Stimulated activated CD4-positive, alpha-beta T cell treated with anti-CD3 and anti-CD28 coated beads, Interleukin-4, amount 100 ng/mL, for 1 hour (primary cell): ENCODE results near the gene DRAP1.
"Not testable (repeated sequence)": the region's sequence is repeated elsewhere in the genome, so short reads cannot be mapped to it uniquely, and the experiment has no call there.

Experiments
- DNase-seq: peaks from one replicate; pipeline ENCODE4 v3.0.0-alpha.2; 2020

Gene DRAP1

DNA sequence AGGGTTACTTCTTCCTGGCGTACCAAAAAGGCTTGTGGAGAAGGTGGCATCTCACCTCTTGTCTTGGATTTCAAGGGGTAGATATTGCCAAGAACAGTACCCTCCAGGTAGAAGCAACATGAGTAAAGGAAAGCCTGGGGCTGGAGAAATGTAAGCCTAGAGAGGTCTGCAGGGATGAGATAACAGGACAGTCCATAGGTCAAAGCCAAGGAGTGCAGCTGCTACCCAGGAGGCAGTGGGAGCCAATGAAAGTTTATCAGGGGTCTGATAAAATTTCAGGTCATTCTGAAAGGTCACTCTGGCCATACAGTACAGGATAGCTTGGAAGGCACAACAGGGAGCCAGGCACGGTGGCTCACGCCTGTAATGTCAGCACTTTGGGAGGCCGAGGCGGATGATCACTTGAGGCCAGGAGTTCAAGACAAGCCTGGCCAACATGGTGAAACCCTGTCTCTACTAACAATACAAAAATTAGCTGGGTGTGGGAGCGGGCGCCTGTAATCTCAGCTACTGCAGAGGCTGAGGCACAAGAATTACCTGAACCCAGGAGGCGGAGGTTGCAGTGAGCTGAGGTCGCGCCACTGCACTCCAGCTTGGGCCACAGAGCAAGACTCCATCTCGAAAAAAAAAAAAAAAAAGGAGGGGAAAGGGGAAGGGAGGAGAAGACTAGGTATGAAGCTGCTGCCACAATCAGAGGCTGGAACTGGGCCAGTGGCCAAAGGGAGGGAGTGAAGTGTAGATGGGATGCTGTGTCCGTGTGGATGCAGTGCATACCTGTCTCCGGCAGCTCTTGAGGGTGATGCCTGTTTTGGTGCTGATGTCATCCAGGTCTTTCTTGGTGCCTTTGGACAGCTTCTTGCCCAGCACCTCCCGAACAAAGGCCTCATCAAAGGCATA is 32.2 kb upstream of the DRAP1 start:
- DNase-seq = no peak

DNA sequence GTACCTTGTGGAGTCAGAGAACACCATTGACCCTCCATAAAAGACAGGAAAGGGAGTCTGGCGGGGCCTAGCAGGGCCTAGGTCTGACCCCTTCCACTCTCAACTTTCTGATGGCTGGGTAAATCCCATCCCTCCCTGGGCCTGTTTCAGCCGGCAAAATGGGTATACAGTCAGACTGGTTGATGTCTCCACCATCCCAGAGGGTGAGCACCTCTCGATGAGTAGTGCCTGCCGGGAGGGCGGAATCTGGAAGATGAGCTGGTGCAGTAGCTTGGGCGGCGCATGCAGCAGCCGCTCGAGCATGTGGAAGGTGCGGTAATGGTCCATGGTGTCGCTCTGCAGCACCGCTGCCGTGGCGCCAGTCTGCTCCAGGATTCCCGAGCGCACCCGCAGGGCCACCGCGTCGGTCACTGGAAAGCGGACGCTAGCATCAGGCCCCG is 31.5 kb upstream of the DRAP1 start:
- DNase-seq = no peak

DNA sequence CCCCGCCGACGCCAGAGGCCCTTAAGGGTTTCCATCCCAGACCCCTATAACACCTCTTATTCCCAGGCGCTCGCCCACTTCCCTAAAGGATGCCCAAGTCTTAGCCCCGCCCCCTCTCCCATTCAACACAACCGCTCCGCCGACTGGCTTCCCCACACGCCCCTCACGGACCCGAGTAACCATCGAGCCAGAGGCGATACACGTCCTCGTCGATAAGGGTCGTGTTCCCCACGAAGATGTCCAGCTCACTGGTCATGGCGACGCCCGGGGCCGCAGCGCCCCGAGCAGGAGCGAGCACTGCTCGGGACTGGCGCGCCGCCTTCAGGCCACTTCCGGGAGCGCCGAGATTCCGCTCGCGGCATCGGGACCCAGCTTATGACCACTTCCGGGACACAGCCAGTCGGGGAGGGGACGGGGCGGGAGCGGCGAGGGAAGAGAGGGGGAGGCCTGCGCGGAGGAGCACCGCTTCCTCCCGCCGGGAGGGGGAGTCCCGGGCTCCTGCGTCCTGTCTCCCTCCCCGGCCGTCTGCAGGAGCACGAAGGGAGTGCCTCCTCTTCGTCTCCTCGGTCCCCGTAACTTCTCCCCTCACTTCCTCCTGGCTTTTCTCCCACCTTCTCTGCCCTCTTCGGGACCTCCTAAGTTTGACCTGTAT is 30.9 kb upstream of the DRAP1 start, which contains the start of gene FIBP:
FIBP (minus strand) TSS at position 309 of the 652 bp plus-strand sequence; CDS start at position 256, 53 bp downstream.
- DNase-seq = peak; percentile 96

DNA sequence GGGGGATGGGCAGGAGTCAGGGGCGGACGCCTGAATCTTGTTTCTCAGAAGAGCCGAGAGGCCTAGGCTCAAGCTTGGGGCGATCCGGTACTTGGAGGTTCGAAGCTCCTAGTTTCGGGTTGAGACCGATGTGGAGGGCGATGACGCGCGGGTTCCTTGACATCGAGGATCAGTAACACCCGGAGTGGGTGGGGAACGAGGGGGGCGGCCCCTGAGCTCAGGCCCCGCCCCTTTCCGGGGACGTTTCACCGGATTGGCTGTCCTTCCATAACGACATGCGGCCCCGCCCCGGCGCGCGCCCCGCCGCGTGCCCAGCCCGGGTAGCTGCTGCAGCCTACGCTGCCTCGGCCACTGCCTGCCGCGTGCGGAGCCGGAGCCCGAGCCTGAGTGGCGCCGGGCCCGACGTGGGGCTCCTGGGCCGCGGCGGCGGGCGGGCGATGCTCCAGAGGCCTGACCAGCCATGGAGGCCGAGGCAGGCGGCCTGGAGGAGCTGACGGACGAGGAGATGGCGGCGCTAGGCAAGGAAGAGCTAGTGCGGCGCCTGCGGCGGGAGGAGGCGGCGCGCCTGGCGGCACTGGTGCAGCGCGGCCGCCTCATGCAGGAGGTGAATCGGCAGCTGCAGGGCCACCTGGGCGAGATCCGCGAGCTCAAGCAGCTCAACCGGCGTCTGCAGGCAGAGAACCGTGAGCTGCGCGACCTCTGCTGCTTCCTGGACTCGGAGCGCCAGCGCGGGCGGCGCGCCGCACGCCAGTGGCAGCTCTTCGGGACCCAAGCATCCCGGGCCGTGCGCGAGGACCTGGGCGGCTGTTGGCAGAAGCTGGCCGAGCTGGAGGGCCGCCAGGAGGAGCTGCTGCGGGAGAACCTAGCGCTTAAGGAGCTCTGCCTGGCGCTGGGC is 28.7 kb upstream of the DRAP1 start, which contains the start of gene CCDC85B:
CCDC85B (plus strand) TSS at position 350 of the 895 bp plus-strand sequence; CDS start at position 461, 111 bp downstream.
- peak; percentile 98 for DNase-seq

DNA sequence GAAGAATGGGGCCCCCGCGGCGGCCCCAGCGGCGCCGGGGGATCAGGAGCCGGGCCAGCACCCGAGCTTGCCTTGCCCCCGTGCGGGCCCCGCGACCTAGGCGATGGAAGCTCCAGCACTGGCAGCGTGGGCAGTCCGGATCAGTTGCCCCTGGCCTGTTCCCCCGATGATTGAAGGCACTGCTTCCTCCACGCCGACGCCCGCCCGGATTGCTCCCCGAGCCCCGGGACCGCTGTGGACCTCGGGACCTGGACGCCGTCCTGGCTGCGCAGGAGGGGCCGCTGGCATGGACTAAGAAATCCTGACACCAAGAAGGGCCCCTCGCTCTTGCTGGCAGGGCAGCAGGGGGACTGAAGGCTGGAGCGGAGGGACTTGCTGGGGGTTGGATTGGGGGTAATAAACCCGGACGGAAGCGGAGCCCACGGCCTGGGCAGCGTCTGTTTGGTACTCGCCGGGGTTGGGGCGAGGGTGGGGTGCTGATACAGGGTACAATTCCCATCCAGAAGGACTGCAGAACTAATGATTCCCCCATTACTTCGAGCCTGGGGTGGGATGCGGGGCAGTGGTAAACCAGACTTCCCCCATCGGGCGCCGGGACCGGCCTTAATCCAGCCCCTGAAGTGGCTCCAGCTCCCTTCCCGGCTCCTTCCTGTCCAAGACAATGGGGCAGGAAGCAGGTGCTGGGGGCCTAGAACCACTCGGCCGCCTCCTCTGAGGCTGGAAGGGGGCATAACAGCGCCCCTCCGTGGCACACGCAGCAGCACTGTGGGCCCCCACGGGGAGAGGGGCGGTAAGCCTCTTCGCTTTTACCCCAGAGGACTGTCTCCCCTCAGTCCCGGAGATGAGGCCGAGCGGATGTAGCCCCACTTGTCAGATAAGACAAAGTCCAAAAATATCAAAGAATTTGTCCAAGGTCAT is 27.7 kb upstream of the DRAP1 start:
- DNase-seq = peak; percentile 63

DNA sequence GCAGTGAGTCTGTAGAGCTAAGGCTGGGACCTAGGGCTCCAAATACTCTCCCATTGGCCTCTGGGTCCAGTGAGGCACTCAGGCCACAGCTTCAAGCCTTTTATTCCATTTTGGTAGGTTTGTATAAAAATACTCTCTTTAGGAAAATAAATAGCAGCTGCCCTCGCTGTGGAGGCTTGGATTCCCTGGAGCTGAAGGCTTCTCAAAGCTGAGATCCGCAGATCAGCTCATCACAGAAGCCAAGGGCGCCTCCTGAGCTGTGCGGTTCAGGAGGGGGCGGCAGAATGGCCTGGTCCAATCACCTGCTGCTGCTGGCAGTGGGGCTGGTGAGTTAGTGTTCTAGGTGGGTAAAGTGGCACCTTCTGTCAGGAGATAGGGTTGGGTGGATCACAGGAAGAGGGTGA is 27.1 kb upstream of the DRAP1 start:
- DNase-seq = not testable (repeated sequence)

DNA sequence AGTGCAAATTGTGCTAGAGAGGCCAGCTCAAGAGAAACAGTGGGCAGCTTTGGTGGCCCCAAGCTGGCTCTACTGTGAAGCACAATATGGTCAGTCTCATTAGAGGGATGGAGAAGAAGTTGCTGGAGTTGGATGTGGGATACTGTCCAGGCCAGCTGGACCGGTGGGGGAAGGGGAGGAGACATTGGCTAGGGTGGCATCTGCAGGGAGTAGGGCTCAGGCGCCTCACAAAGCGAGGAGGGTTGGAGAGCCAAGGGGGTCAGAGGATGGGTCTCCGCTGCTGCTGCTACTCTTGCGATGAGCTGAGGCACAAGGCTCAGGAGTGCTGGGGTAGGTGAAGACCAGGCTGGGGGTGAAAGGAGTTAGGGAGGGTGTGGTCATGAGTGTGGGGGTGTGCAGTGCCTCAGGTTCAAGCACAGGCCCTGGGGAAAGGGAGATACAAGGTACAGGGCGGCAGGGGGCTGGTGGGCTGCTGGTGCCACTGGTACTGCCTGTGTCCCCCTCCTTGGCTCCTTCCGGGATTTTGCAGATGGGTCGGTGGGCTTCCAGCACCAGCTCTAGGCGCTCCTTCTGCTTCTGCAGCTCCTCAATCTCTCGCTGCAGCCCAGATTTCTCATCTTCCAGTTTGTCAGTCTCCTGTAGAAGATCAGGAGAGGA is 26.4 kb upstream of the DRAP1 start:
- no peak for DNase-seq

DNA sequence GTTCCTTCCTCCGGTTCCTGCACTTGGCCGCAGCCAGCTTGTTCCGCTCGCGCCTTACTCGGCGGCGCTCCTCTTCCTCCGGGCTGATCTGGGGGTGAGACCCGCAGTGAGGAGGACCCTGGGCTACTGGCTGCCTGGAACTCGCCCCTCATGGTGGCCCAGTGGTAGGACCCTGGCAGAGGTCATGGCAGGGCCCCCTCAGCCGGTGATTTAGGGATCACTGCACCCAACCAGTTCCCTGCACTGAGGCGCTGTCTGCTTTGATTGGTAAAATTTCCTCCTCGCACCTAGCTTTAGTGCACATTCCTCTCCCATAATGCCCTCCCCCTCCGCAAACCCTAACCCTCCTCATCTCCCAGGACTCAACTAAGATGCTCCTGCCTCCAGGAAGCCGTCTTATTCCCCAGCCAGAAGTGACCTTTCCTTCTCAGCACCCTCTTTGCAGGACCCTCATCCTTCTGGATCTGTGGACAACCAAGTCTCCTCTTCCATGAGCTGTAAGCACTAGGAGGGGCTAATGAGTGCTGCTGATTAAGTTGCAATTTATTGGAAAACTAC is 25.1 kb upstream of the DRAP1 start:
- no peak for DNase-seq

DNA sequence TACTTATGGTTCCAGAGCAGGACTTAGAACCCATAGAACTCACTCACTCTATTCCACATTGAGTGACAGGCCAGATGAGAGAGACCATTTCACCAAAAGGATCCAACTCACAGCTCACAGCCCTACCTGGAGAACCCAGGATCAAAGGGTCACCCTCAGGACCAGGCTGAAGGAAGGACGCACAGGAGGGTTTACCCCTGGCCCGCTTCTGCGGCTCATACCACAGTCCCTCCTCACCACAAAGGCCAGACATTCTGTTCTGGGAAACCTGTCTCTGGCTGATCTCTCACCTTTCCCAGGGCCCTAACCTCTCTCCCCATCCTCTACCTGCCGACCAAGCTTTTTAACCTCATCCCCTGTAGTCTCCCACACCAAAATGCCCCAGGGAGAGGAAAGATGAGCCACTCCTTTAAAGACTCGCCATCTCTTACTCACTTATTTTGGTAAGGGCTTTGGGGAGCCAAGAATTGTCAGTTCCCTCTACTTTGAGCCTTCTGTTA is 23.7 kb upstream of the DRAP1 start:
- DNase-seq = no peak

DNA sequence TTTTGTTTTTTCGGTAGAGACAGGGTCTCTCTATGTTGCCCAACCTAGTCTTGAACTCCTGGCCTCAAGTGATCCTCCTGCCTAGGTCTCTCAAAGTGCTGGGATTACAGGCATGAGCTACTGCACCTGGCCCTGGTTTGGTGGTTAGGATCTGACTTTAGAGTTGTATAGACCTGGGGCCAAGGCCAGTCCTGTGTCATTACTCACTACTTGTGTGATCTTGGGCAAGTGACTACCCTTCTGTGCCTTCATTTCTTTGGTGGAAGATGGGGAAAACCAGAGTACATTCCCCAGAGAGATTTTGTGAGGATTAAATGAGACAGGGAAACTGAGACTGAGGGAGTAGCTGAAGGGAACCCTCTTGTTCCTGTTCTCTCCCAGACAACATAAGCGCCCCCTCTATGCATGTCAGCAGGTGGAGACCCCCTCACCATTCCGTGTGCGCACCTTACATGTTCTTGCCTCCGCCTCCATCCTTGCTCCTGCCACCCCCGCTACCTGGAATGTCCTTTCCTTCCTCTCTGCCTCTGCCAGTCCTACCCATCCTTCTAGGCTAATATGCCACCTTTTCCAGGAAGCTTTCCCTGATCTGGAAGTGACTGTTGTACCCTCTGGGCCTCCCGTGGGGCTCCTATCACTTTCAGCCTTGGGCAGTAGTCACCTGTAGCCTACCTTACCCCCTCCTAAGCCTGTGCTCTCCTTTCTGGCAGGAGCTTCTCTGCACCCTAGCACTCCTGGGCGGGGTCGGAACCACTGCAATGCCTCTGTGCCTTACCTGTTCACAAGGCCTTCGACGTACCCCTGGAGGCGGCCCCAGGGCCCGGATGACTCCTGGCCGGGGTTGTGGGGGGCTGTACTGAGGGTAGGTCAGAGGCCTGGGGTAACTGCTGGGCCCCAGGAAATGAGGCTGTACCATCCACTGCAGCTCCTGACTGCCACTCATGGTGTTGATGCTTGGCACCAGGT is 22.9 kb upstream of the DRAP1 start:
- DNase-seq = no peak

DNA sequence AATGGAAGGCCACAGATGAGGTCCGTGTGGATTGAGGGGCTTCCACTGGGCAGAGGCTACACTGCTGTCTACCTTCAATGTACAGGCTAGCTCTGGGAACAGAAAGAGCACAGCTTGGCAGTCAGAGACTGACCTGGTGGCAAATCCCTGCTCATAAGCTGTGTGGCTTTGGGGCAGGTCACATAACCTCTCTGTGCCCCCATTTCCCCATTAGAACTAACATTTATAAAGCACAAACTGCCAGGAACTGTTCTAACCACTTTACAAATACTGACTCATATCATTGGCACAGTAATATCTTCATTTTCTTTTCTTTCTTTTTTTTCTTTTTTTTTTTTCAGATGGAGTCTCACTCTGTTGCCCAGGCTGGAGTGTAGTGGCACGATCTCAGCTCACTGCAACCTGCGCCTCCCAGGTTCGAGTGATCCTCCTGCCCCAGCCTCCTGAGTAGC is 22.2 kb upstream of the DRAP1 start:
- no peak for DNase-seq

DNA sequence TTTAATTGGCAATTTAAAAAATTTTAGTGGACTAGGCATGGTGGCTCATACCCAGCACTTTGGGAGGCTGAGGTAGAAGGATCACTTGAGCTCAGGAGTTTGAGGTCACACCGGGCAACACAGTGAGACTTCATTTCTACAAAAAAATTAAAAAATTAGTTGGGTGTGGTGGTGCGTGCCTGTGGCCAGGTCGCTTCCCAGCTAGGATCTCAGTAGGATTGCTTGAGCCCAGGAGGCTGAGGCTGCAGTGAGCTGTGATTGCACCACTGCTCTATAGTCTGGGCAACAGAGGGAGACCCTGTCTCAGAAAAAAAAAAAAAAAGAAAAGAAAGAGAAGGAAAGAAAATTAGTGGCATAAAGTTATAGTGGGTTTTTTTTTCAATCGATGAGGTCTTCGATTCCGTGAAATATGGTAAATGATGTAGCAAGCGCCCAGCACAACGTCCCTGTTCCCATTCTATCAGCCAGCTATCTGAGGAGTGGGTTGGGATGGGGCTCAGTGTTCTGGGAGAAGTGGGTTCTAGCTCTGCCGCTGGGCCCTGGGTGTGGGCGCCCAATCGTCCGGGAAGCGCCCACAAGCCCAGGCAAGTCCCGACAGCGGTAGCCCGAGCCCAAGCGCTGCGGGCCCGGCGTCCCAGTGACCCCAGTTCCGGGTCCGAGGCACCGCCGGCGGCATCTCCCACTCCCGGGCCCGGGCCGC is 20.4 kb upstream of the DRAP1 start:
- no peak for DNase-seq

DNA sequence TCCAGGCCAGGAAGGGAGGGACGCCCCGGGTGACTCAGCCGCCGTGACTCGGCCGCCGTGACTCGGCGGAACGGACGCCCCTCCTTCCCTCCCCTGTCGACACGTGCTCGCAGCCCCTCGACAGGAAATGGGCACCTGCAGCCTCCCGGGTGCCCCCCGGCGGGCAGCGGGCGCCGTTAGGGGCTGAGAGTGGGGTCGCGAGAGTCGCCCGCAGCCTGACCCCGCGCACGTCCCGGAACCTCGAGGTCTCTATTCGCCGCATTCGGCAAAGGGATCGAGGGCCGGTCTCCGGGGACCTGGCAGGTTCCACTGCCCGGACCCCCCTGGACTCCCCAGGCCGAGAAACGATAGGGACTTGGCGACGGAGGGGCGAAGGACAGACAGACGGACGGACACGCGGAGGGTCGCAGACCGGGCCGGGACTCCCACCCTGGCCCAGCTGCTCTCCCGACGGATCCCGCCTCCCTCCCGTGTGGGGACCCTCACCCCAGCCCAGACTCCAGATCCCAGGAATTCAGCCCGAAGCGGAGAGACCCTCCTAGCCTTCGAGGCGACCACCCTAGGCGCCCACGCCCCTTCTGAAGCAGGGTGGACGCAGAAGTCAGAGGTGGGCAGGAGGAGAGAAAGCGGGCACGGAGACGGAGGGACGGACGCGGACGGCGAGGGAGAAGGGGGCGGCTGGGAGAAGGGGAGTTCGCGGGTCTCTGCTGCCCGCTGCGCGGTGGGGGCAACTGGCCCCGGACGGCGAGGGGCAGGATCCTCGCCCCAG is 19.7 kb upstream of the DRAP1 start:
- peak; percentile 81 for DNase-seq

DNA sequence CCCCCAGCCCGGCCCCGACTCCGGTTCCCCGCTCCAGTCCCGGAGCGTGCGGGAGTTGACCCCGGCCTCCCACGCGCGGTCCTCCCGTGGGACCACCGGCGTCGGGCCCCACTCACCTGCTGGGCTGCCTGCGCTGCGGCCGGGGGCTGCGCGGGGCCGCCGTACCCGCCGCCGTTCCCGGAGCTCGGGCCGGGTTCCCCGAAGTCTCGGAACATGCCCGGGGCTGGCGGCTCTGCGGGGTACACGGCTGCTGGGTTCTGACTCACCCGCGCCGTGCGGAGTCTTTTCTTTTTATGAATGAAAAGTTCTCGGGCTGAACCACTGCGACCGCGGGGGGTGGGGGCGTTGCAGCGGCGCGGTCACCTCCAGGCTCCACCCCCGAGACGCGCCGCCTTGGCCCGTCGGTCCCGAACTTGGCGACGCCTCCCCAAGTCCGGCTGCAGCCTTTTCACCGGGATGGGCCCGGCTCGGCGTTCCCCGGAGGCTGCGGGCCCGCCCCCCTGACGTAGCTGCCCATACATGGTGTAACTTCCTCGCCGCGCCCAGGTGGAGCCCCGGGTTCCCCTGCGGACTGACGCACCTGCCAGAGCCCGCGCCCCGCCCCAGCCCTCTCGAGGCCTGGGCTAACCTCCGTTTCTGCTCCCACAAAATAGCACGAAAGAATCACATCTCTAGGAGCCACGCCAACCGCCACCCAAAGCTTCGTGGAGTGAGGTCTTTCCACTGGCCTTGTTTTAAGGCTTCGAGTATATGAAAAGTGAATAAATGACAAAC is 18.9 kb upstream of the DRAP1 start, which contains the start of gene FOSL1:
FOSL1 (minus strand) TSS at position 264 of the 774 bp plus-strand sequence; CDS start at position 215, 49 bp downstream.
- DNase-seq = peak; percentile 94

DNA sequence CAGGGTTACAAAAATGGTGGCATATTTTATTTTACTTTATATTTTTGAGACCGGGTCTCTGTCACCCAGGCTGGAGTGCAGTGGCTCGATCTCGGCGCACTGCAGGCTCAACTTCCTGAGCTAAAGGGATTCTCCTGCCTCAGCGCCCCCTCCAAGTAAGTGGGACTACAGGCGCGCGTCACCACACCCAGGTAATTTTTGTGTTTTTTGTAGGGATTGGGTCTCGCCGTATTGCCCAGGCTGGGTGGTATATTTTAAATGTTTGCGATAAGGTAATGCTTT is 18.4 kb upstream of the DRAP1 start:
- DNase-seq = no peak

DNA sequence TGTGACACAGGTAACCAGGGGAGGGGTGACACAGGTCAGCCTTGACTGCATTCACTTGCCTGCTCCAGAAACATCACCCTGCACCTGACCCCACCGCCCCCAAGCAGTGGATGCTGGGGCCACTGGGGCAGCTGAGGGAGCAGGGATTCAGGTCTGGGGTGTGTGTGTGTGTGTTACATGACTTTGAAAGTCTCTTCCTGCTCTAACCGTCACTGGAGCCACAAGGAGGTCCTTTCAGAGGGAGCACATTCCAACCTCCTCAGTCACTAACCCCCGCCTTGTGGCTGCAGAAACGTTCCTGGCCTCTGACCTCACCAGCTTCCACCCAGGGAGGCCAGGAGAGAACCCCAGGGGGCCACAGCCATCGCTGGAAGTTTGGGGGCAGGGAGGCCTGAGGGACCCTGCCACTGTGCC is 16.2 kb upstream of the DRAP1 start:
- no peak for DNase-seq

DNA sequence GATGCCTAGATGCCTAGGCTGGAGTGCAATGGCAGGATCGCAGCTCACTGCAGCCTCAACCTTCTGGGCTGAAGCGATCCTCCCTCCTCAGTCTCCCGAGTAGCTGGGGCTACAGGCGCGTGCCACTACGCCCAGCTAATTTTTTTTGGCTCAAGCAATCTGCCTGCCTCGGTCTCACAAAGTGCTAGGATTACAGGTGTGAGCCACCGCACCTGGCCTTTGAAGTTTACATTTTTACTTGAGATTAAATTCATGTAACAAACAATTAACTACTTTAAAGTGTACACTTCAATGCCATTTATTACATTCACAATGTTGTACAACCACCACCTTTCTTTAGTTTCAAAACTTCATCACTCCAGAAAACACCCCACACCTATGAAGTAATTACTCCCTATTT is 15.5 kb upstream of the DRAP1 start:
- DNase-seq = no peak
